Measurements from ENCODE around the gene MAD1L1. TPM values are rescaled to one million over a fixed set of nuclear protein-coding genes. Genes with fewer than 3 reads are reported as not detected.

Gene MAD1L1
- total RNA-seq, 4 donors from 2014 or later = 8.0 to 52.7 (median 26.7) TPM

GRCh38 chr7:2084331-2084730, 148.4 kb downstream of the MAD1L1 start:
- H3K36me3 ChIP-seq = no peaks in the 10 kb centered on the region
- H3K4me3 ChIP-seq = no peak overlapping the region
- intact Hi-C loops (cut with DNase I; ENCODE audit: low total_unique reads) = no loop called here
- H3K9me3 ChIP-seq = no peaks in the 10 kb centered on the region
- 90 to 93% methylated on average over 3 to 16 of the region's 18 CpGs for WGBS, 2 donors (ENCODE audit: low coverage in 1 of 2)
- H3K27me3 ChIP-seq = no peaks in the 10 kb centered on the region
- H3K27ac ChIP-seq = no peak overlapping the region
- in situ Hi-C loops (cut with MboI; ENCODE audit: low pct_ligation_motif_present in 1 of 4, low pct_unique_long_range_greater_than_20kb in 1 of 4, low sequenced_read_pairs in 3 of 4) = no loop called here
- H3K4me1 ChIP-seq = peaks cover 0 to 6% (median 0%) of the 10 kb centered on the region in 4 donors
- TF ChIP-seq CTCF (IDR thresholded peaks at IDR 0.05) (no peak), POLR2AphosphoS5 (IDR thresholded peaks at IDR 0.05) (no peak), EP300 (IDR thresholded peaks at IDR 0.05; ENCODE audit: low read depth) (no peak), POLR2A (IDR thresholded peaks at IDR 0.05) (no peak)
- DNase-seq = no peak

- Histone ChIP-seq H3K4me3 (no peak overlapping the region), H3K4me1 (peaks cover 0 to 11% (median 0%) of the 10 kb centered on the region in 4 donors), H3K27me3 (no peaks in the 10 kb centered on the region), H3K27ac (no peak overlapping the region), H3K9me3 (no peaks in the 10 kb centered on the region), H3K36me3 (no peaks in the 10 kb centered on the region)
- intact Hi-C loops (cut with DNase I; ENCODE audit: low total_unique reads) = no loop called here
- WGBS, 2 donors (ENCODE audit: low coverage in 1 of 2) = 93% methylated on average over 17 of the region's 17 CpGs; no CpG with 5 or more reads in 1 of the 2 donors
- in situ Hi-C loops (cut with MboI; ENCODE audit: low pct_ligation_motif_present in 1 of 4, low pct_unique_long_range_greater_than_20kb in 1 of 4, low sequenced_read_pairs in 3 of 4) = no loop called here
- TF ChIP-seq CTCF (IDR thresholded peaks at IDR 0.05) (no peak), POLR2A (IDR thresholded peaks at IDR 0.05) (no peak), POLR2AphosphoS5 (IDR thresholded peaks at IDR 0.05) (no peak), EP300 (IDR thresholded peaks at IDR 0.05; ENCODE audit: low read depth) (no peak)
- no peak for DNase-seq
Measured at GRCh38 chr7:2083362-2083761, 149.4 kb downstream of the MAD1L1 start.

- Histone ChIP-seq H3K36me3 (no peaks in the 10 kb centered on the region), H3K9me3 (no peaks in the 10 kb centered on the region), H3K27ac (no peak overlapping the region), H3K4me1 (peaks cover 0 to 11% (median 0%) of the 10 kb centered on the region in 4 donors), H3K4me3 (no peak overlapping the region), H3K27me3 (no peaks in the 10 kb centered on the region)
- no peak for TF ChIP-seq POLR2A (IDR thresholded peaks at IDR 0.05)
- no peak for TF ChIP-seq POLR2AphosphoS5 (IDR thresholded peaks at IDR 0.05)
- no peak for TF ChIP-seq EP300 (IDR thresholded peaks at IDR 0.05; ENCODE audit: low read depth)
- intact Hi-C loops (cut with DNase I; ENCODE audit: low total_unique reads) = no loop called here
- in situ Hi-C loops (cut with MboI; ENCODE audit: low pct_ligation_motif_present in 1 of 4, low pct_unique_long_range_greater_than_20kb in 1 of 4, low sequenced_read_pairs in 3 of 4) = no loop called here
- WGBS, 2 donors (ENCODE audit: low coverage in 1 of 2) = 88 to 89% methylated on average over 9 to 31 of the region's 31 CpGs
- DNase-seq = no peak
Measured at GRCh38 chr7:2082139-2082998, 150.4 kb downstream of the MAD1L1 start.

GRCh38 chr7:2081526-2082135, 151.1 kb downstream of the MAD1L1 start:
- no peak for DNase-seq
- H3K27me3 ChIP-seq = no peaks in the 10 kb centered on the region
- peaks cover 0 to 11% (median 0%) of the 10 kb centered on the region in 4 donors for H3K4me1 ChIP-seq
- no peaks in the 10 kb centered on the region for H3K36me3 ChIP-seq
- in situ Hi-C loops (cut with MboI; ENCODE audit: low pct_ligation_motif_present in 1 of 4, low pct_unique_long_range_greater_than_20kb in 1 of 4, low sequenced_read_pairs in 3 of 4) = no loop called here
- intact Hi-C loops (cut with DNase I; ENCODE audit: low total_unique reads) = no loop called here
- H3K4me3 ChIP-seq = no peak overlapping the region
- 91 to 94% methylated on average over 7 to 23 of the region's 24 CpGs for WGBS, 2 donors (ENCODE audit: low coverage in 1 of 2)
- no peaks in the 10 kb centered on the region for H3K9me3 ChIP-seq
- H3K27ac ChIP-seq = no peak overlapping the region
- TF ChIP-seq POLR2A (IDR thresholded peaks at IDR 0.05) (no peak), CTCF (IDR thresholded peaks at IDR 0.05) (no peak), EP300 (IDR thresholded peaks at IDR 0.05; ENCODE audit: low read depth) (no peak), POLR2AphosphoS5 (IDR thresholded peaks at IDR 0.05) (no peak)
